Liver (tissue), 9 donors: ENCODE measurements around the gene EIPR1. TPM values are rescaled to one million over a fixed set of nuclear protein-coding genes. Genes with fewer than 3 reads are reported as not detected.
"Not testable (repeated sequence)": the region's sequence is repeated elsewhere in the genome, so short reads cannot be mapped to it uniquely, and the experiment has no call there.

ENCODE experiments used
- DNase-seq: peaks from one replicate; pipeline ENCODE4 v3.0.0-alpha.2; 2017; ENCODE audit warnings: low spot score
- H3K27ac ChIP-seq, 2 donors: one replicate each; pipeline ENCODE4 v1.7.0; 2013; ENCODE audit warnings: inconsistent platforms in 2 of 2, low read length in 2 of 2, control low read depth in 1 of 2, low read depth in 1 of 2, mild to moderate bottlenecking in 1 of 2
- H3K27me3 ChIP-seq, 4 donors: one replicate each; pipeline versions ENCODE4 v1.6.1 to v1.7.0; 2013; ENCODE audit warnings: low read length in 3 of 4, inconsistent platforms in 1 of 4, mild to moderate bottlenecking in 1 of 4, moderate library complexity in 1 of 4; ENCODE audit not compliant: control insufficient read depth in 4 of 4, insufficient read depth in 4 of 4
- H3K36me3 ChIP-seq, 4 donors: one replicate each; pipeline versions ENCODE4 v1.6.1 to v1.7.0; 2013; ENCODE audit warnings: low read length in 3 of 4, mild to moderate bottlenecking in 3 of 4, low read depth in 1 of 4, moderate library complexity in 1 of 4; ENCODE audit not compliant: control insufficient read depth in 4 of 4, insufficient read depth in 3 of 4
- H3K4me1 ChIP-seq, 4 donors: one replicate each; pipeline versions ENCODE4 v1.6.1 to v1.7.0; 2013; ENCODE audit warnings: low read length in 3 of 4, mild to moderate bottlenecking in 3 of 4, moderate library complexity in 1 of 4; ENCODE audit not compliant: control insufficient read depth in 4 of 4, insufficient read depth in 4 of 4
- H3K4me3 ChIP-seq, 3 donors: one replicate each; pipeline versions ENCODE4 v1.6.1 to v1.7.0; 2013; ENCODE audit warnings: low read length in 3 of 3, control low read depth in 1 of 3, low read depth in 1 of 3, mild to moderate bottlenecking in 1 of 3
- H3K9ac ChIP-seq, 2 donors: one replicate each; pipeline ENCODE4 v1.7.0; 2013; ENCODE audit warnings: low read length in 2 of 2, mild to moderate bottlenecking in 2 of 2, moderate library complexity in 2 of 2, control low read depth in 1 of 2, low read depth in 1 of 2
- H3K9me3 ChIP-seq, 4 donors: one replicate each; pipeline versions ENCODE4 v1.6.1 to v1.7.0; 2013; ENCODE audit warnings: low read length in 3 of 4; ENCODE audit not compliant: control insufficient read depth in 4 of 4
- EGR1 ChIP-seq, 2 donors: IDR thresholded peaks; 2 replicates each; pipeline ENCODE4 v1.6.1; 2016 to 2018; ENCODE audit warnings: antibody characterized with exemption in 2 of 2, low read depth in 2 of 2
- FOXA1 ChIP-seq: IDR thresholded peaks from 2 replicates; pipeline ENCODE4 v1.6.1; 2016; ENCODE audit warnings: antibody characterized with exemption
- FOXA2 ChIP-seq: IDR thresholded peaks from 2 replicates; pipeline ENCODE4 v1.6.1; 2016; ENCODE audit warnings: antibody characterized with exemption
- GABPA ChIP-seq, 2 donors: IDR thresholded peaks in 1 of 2; conservative IDR thresholded peaks in 1 of 2; 2 replicates each; pipeline ENCODE4 v1.6.1; 2016; ENCODE audit warnings: antibody characterized with exemption in 2 of 2, mild to moderate bottlenecking in 1 of 2, moderate library complexity in 1 of 2
- HNF4A ChIP-seq, 2 donors: conservative IDR thresholded peaks; 2 replicates each; pipeline ENCODE4 v1.6.1; 2016; ENCODE audit warnings: antibody characterized with exemption in 2 of 2, mild to moderate bottlenecking in 2 of 2
- HNF4G ChIP-seq: IDR thresholded peaks from 2 replicates; pipeline ENCODE4 v1.6.1; 2016; ENCODE audit warnings: antibody characterized with exemption
- JUND ChIP-seq, 2 donors: IDR thresholded peaks; 2 replicates each; pipeline ENCODE4 v1.6.1; 2016; ENCODE audit warnings: antibody characterized with exemption in 2 of 2
- NR2F2 ChIP-seq: IDR thresholded peaks from 2 replicates; pipeline ENCODE4 v1.6.1; 2016; ENCODE audit warnings: antibody characterized with exemption
- RAD21 ChIP-seq, 2 donors: IDR thresholded peaks; 2 replicates each; pipeline ENCODE4 v1.6.1; 2016; ENCODE audit warnings: antibody characterized with exemption in 2 of 2, mild to moderate bottlenecking in 2 of 2
- RXRA ChIP-seq, 2 donors: IDR thresholded peaks; 2 replicates each; pipeline ENCODE4 v1.6.1; 2017 to 2018; ENCODE audit warnings: antibody characterized with exemption in 2 of 2, mild to moderate bottlenecking in 1 of 2
- SP1 ChIP-seq: IDR thresholded peaks from 2 replicates; pipeline ENCODE4 v1.6.1; 2018; ENCODE audit warnings: antibody characterized with exemption, mild to moderate bottlenecking
- TAF1 ChIP-seq: conservative IDR thresholded peaks from 2 replicates; pipeline ENCODE4 v1.6.1; 2016; ENCODE audit warnings: antibody characterized with exemption, mild to moderate bottlenecking
- YY1 ChIP-seq: IDR thresholded peaks from 2 replicates; pipeline ENCODE4 v1.6.1; 2016; ENCODE audit warnings: antibody characterized with exemption, mild to moderate bottlenecking
- WGBS: extraction: QIAGEN DNeasy Blood & Tissue Kit; methylation state at CpG from one replicate; pipeline ENCODE4 v1.1.7; 2013; 5-methylcytosine and 5-hydroxymethylcytosine counted together
- polyA plus RNA-seq, 2 donors: library from polyadenylated mRNA; stranded (reverse) in 1 of 2; unstranded in 1 of 2; fragments of 200-250 nt in 1 of 2; fragments of >200 nt in 1 of 2; fragmentation: Nextera tagmentation in 1 of 2; extraction: Ambion mirVana in 1 of 2; gene quantifications; one replicate each; pipeline versions ENCODE4 v1.2.1 to v1.2.3, GENCODE V29; 2013 to 2015
- total RNA-seq, 2 donors: library from RNA; depleted of rRNA; stranded (reverse); fragments of >200 nt; gene quantifications; one replicate each; pipeline ENCODE4 v1.2.3, GENCODE V29; 2014
- TF ChIP-seq, protein P1 (sequence below): IDR thresholded peaks from 2 replicates; pipeline ENCODE4 v1.6.1; 2016; ENCODE audit warnings: antibody characterized with exemption
- TF ChIP-seq, protein P2 (sequence below): IDR thresholded peaks from 2 replicates; pipeline ENCODE4 v1.6.1; 2016; ENCODE audit warnings: antibody characterized with exemption
- TF ChIP-seq, protein P3 (sequence below): IDR thresholded peaks from 2 replicates; pipeline ENCODE4 v1.6.1; 2016; ENCODE audit warnings: antibody characterized with exemption, mild to moderate bottlenecking
- TF ChIP-seq, protein P4 (sequence below): fragments of 150-350 bp; IDR thresholded peaks from 2 replicates; pipeline ENCODE4 v1.5.1; 2017; ENCODE audit warnings: improper control_type of control experiment, low read depth, low read length; ENCODE audit not compliant: missing input control
- TF ChIP-seq, protein P5 (sequence below): IDR thresholded peaks from 2 replicates; pipeline ENCODE4 v1.6.1; 2016; ENCODE audit warnings: antibody characterized with exemption
- donor health status: healthy.
- donor health status: healthy.
- donor health status: healthy.
- donor health status: healthy.
- donor health status: healthy.

The EIPR1 gene
- total and polyA plus RNA-seq, 4 donors, result 7.6 to 12.1 (median 11.4) TPM

DNA sequence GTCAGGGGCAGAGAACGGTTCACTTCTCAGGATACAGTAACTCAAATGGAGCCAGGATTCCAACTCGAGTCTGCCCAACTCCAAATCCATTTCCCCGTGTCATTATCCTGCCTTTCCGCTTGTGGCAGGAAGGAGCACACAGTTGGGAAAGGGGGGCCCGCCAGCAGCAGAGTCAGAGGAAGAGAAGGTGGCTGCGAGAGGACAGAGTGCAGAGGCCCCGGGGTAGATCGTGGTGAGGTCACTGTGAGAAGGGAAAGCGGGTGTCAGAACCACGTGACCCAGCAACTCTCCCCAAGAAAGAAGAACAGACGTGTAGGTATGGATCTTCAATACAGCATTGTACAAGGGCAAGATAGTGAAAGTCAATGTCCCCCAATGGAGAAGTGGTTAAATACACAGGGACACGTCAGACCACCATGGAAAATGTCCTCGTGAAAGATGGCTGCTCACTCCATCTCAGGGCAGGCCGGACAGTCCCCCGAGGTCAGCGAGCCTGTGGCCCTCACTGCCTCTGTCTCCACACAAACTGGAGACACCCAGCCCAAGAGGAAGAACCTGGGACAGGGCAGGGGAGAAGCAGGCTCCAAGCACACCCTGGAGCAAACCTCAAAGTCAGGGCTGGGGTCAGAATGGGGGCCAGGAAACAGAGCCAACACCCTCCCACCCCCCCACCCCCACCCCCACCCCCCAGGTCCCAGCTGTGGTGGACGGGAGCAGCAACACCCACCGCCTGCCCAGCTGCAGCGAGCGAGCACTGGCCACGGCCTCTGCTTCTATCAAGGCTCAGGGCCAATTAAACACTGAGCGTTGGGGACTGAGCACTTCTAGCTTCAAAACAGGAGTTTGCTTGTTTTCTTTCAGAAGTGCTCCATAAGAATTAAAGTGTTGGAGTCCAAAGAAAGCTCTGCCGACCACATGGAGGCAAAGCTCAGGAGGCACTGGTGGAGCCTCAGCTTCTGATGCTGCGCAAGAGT lies 92.7 kb downstream of the EIPR1 start:
- no peaks in the 10 kb centered on the region for H3K9me3 ChIP-seq
- WGBS, result 82% methylated on average over 24 of the region's 24 CpGs
- no peak overlapping the region for H3K27ac ChIP-seq
- no peak overlapping the region for H3K9ac ChIP-seq
- no peaks in the 10 kb centered on the region for H3K27me3 ChIP-seq
- H3K4me1 ChIP-seq, result no peaks in the 10 kb centered on the region
- peaks cover 0 to 2% (median 0%) of the 10 kb centered on the region in 4 donors for H3K36me3 ChIP-seq
- DNase-seq, result no peak
- no peak for TF ChIP-seq JUND (IDR thresholded peaks at IDR 0.05)
- TF ChIP-seq HNF4A (conservative IDR thresholded peaks at IDR 0.05), result no peak
- TF ChIP-seq, protein P1, sequence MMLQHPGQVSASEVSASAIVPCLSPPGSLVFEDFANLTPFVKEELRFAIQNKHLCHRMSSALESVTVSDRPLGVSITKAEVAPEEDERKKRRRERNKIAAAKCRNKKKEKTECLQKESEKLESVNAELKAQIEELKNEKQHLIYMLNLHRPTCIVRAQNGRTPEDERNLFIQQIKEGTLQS, result no peak
- TF ChIP-seq YY1, result no peak
- TF ChIP-seq, protein P2, sequence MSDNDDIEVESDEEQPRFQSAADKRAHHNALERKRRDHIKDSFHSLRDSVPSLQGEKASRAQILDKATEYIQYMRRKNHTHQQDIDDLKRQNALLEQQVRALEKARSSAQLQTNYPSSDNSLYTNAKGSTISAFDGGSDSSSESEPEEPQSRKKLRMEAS, result no peak
- TF ChIP-seq, protein P3, sequence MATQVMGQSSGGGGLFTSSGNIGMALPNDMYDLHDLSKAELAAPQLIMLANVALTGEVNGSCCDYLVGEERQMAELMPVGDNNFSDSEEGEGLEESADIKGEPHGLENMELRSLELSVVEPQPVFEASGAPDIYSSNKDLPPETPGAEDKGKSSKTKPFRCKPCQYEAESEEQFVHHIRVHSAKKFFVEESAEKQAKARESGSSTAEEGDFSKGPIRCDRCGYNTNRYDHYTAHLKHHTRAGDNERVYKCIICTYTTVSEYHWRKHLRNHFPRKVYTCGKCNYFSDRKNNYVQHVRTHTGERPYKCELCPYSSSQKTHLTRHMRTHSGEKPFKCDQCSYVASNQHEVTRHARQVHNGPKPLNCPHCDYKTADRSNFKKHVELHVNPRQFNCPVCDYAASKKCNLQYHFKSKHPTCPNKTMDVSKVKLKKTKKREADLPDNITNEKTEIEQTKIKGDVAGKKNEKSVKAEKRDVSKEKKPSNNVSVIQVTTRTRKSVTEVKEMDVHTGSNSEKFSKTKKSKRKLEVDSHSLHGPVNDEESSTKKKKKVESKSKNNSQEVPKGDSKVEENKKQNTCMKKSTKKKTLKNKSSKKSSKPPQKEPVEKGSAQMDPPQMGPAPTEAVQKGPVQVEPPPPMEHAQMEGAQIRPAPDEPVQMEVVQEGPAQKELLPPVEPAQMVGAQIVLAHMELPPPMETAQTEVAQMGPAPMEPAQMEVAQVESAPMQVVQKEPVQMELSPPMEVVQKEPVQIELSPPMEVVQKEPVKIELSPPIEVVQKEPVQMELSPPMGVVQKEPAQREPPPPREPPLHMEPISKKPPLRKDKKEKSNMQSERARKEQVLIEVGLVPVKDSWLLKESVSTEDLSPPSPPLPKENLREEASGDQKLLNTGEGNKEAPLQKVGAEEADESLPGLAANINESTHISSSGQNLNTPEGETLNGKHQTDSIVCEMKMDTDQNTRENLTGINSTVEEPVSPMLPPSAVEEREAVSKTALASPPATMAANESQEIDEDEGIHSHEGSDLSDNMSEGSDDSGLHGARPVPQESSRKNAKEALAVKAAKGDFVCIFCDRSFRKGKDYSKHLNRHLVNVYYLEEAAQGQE, result no peak
- TF ChIP-seq TAF1, result no peak
- TF ChIP-seq, protein P4, sequence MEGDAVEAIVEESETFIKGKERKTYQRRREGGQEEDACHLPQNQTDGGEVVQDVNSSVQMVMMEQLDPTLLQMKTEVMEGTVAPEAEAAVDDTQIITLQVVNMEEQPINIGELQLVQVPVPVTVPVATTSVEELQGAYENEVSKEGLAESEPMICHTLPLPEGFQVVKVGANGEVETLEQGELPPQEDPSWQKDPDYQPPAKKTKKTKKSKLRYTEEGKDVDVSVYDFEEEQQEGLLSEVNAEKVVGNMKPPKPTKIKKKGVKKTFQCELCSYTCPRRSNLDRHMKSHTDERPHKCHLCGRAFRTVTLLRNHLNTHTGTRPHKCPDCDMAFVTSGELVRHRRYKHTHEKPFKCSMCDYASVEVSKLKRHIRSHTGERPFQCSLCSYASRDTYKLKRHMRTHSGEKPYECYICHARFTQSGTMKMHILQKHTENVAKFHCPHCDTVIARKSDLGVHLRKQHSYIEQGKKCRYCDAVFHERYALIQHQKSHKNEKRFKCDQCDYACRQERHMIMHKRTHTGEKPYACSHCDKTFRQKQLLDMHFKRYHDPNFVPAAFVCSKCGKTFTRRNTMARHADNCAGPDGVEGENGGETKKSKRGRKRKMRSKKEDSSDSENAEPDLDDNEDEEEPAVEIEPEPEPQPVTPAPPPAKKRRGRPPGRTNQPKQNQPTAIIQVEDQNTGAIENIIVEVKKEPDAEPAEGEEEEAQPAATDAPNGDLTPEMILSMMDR, result no peak
- no peak for TF ChIP-seq FOXA2
- TF ChIP-seq GABPA (IDR thresholded peaks at IDR 0.05 in 1 of 2, conservative IDR thresholded peaks at IDR 0.05 in 1 of 2), result no peak
- TF ChIP-seq, protein P5, sequence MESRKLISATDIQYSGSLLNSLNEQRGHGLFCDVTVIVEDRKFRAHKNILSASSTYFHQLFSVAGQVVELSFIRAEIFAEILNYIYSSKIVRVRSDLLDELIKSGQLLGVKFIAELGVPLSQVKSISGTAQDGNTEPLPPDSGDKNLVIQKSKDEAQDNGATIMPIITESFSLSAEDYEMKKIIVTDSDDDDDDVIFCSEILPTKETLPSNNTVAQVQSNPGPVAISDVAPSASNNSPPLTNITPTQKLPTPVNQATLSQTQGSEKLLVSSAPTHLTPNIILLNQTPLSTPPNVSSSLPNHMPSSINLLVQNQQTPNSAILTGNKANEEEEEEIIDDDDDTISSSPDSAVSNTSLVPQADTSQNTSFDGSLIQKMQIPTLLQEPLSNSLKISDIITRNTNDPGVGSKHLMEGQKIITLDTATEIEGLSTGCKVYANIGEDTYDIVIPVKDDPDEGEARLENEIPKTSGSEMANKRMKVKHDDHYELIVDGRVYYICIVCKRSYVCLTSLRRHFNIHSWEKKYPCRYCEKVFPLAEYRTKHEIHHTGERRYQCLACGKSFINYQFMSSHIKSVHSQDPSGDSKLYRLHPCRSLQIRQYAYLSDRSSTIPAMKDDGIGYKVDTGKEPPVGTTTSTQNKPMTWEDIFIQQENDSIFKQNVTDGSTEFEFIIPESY, result no peak
- no peak for TF ChIP-seq HNF4G
- no peak for TF ChIP-seq RXRA (IDR thresholded peaks at IDR 0.05)
- TF ChIP-seq EGR1 (IDR thresholded peaks at IDR 0.05; ENCODE audit: low read depth in 2 of 2), result no peak
- TF ChIP-seq RAD21 (IDR thresholded peaks at IDR 0.05), result no peak
- TF ChIP-seq FOXA1, result no peak
- TF ChIP-seq SP1, result no peak
- TF ChIP-seq NR2F2, result no peak
- no peak overlapping the region for H3K4me3 ChIP-seq

DNA sequence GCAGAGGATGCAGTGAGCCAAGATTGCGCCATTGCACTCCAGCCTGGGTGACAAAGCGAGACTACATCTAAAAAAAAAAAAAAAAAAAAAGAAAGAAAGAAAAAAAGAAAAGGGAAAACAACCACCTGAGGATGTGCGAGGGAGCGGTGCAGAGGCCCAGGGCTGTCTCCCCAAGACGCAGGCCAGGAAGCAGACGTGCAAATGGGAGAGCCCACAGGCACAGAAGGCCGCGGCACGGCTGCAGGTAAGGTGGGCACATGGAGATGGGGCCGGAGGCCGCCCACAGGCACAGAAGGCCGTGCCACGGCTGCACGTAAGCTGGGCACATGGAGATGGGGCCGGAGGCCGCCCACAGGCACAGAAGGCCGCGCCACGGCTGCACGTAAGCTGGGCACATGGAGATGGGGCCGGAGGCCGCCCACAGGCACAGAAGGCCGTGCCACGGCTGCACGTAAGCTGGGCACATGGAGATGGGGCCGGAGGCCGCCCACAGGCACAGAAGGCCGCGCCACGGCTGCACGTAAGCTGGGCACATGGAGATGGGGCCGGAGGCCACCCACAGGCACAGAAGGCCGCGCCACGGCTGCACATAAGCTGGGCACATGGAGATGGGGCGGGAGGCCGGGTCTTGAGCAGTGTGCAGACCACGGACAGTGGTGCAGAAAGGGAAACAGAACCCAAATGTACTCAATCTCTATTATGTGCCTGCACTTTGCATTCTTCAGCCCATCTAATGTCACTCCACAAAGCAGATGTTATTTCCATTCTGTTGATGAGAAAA lies 93.6 kb downstream of the EIPR1 start:
- not testable (repeated sequence) for H3K4me1 ChIP-seq, H3K36me3 ChIP-seq, H3K4me3 ChIP-seq, H3K27ac ChIP-seq, H3K27me3 ChIP-seq, H3K9ac ChIP-seq, DNase-seq, H3K9me3 ChIP-seq
- 98% methylated on average over 27 of the region's 38 CpGs for WGBS
